ENCODE measurements around the gene GBE1. TPM values are rescaled to one million over a fixed set of nuclear protein-coding genes. Genes with fewer than 3 reads are reported as not detected.
"Not testable (repeated sequence)": the region's sequence is repeated elsewhere in the genome, so short reads cannot be mapped to it uniquely, and the experiment has no call there.

The GBE1 gene
- total RNA-seq, 2 experiments from 2014 or later = 3.7 to 4.4 TPM

DNA sequence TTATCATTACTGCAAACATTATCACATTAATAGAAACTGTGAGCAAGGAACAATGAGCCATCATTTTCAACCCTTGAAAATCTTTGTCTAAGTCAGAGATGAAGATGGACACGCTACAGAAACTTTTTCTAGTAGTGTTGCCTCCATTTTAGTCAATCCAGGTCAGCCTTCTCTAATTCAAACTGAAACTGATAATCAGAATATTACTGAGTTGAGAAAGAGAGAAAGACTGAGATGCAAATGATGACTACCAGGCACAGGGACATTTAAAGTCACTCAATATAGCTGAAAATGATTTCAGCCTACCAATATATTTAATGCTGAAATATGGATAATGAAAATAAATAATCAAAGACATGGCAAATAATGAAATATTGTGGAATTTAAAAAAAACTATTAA is 261.4 kb downstream of the GBE1 start:
- CTCF ChIA-PET = no interaction called here
- intact Hi-C loops (cut with DNase I, micrococcal nuclease) = no loop called here
- no peak for ATAC-seq (ENCODE audit: poor library complexity)

DNA sequence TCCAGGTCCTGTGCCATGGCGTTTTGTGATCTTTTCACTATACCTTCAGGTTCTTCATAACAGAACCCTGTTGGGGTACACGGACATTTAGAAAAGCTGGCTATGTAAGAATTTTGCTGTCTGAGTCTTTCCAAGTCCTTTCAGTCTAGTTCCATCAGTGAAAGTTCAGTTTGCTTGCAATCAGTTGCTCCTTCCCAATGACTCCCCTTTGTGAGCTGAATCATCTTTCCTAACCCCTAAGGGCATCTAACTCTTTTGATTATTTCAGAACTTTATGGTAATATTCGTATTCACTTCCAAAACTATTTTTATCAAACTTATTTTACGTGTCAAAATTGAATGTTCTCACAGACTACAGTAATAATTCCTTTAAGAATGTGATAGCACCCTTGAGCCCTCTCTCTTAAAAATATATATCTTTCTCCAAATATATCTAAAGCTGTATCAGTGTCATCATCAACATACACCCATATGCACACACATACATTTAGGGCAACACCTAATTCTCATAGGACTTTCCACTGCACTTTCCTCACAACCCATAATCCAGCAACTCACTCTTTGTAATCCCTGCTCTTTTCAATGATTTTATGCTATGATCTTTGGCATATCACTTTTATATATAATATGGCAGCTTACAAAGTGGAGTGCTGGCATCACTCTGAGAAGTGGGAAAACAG is 263.7 kb downstream of the GBE1 start:
- H3K4me1 Mint-ChIP-seq (ENCODE audit: low read depth) = no peaks in the 10 kb centered on the region
- no peaks in the 10 kb centered on the region for H3K9me3 ChIP-seq (ENCODE audit: control insufficient read depth in 1 of 2, insufficient read depth in 1 of 2, low read length in 2 of 2)
- no peaks in the 10 kb centered on the region for H3K36me3 Mint-ChIP-seq (ENCODE audit: low read depth)
- no peak for DNase-seq
- no peak overlapping the region for H3K4me3 Mint-ChIP-seq
- TF ChIP-seq CTCF (IDR thresholded peaks at IDR 0.05) = no peak
- no peak overlapping the region for H3K27ac Mint-ChIP-seq
- intact Hi-C loops (cut with DNase I, micrococcal nuclease) = no loop called here
- ATAC-seq (ENCODE audit: poor library complexity) = no peak
- H3K36me3 ChIP-seq (ENCODE audit: insufficient read depth, low read length) = no peaks in the 10 kb centered on the region
- H3K27me3 Mint-ChIP-seq = no peaks in the 10 kb centered on the region
- no peaks in the 10 kb centered on the region for H3K4me1 ChIP-seq (ENCODE audit: insufficient read depth, low read length)
- ChIA-PET POLR2A (no interaction called here), CTCF (no interaction called here)
- H3K4me3 ChIP-seq (ENCODE audit: low read length) = no peak overlapping the region
- no peaks in the 10 kb centered on the region for H3K27me3 ChIP-seq (ENCODE audit: control insufficient read depth in 1 of 2, insufficient read depth in 2 of 2, low read length in 2 of 2)
- H3K9me3 Mint-ChIP-seq = no peaks in the 10 kb centered on the region
- H3K27ac ChIP-seq (ENCODE audit: low read depth in 1 of 2, low read length in 2 of 2) = no peak overlapping the region

More for the DNA sequence above, 261.4 kb downstream of the GBE1 start:
- no peaks in the 10 kb centered on the region for H3K36me3 Mint-ChIP-seq (ENCODE audit: low read depth)
- H3K9me3 Mint-ChIP-seq = no peaks in the 10 kb centered on the region
- H3K4me1 Mint-ChIP-seq (ENCODE audit: low read depth) = no peaks in the 10 kb centered on the region
- no peak for TF ChIP-seq CTCF (IDR thresholded peaks at IDR 0.05)
- Histone ChIP-seq H3K4me1 (ENCODE audit: insufficient read depth, low read length) (no peaks in the 10 kb centered on the region), H3K27me3 (ENCODE audit: control insufficient read depth in 1 of 2, insufficient read depth in 2 of 2, low read length in 2 of 2) (no peaks in the 10 kb centered on the region), H3K9me3 (ENCODE audit: control insufficient read depth in 1 of 2, insufficient read depth in 1 of 2, low read length in 2 of 2) (no peaks in the 10 kb centered on the region), H3K27ac (ENCODE audit: low read depth in 1 of 2, low read length in 2 of 2) (no peak overlapping the region), H3K36me3 (ENCODE audit: insufficient read depth, low read length) (no peaks in the 10 kb centered on the region), H3K4me3 (ENCODE audit: low read length) (no peak overlapping the region)
- H3K27me3 Mint-ChIP-seq = no peaks in the 10 kb centered on the region
- no peak overlapping the region for H3K27ac Mint-ChIP-seq
- DNase-seq = no peak
- no peak overlapping the region for H3K4me3 Mint-ChIP-seq
- POLR2A ChIA-PET = no interaction called here

- H3K4me1 ChIP-seq (ENCODE audit: insufficient read depth, low read length) = no peaks in the 10 kb centered on the region
- DNase-seq (no peak), ATAC-seq (ENCODE audit: poor library complexity) (no peak)
- CTCF ChIA-PET = no interaction called here
- no peaks in the 10 kb centered on the region for H3K9me3 Mint-ChIP-seq
- no peak overlapping the region for H3K27ac Mint-ChIP-seq
- no peak for TF ChIP-seq CTCF (IDR thresholded peaks at IDR 0.05)
- no peak overlapping the region for H3K4me3 ChIP-seq (ENCODE audit: low read length)
- H3K27me3 Mint-ChIP-seq = no peaks in the 10 kb centered on the region
- no peaks in the 10 kb centered on the region for H3K27me3 ChIP-seq (ENCODE audit: control insufficient read depth in 1 of 2, insufficient read depth in 2 of 2, low read length in 2 of 2)
- no peaks in the 10 kb centered on the region for H3K36me3 Mint-ChIP-seq (ENCODE audit: low read depth)
- POLR2A ChIA-PET = no interaction called here
- no peaks in the 10 kb centered on the region for H3K36me3 ChIP-seq (ENCODE audit: insufficient read depth, low read length)
- H3K27ac ChIP-seq (ENCODE audit: low read depth in 1 of 2, low read length in 2 of 2) = no peak overlapping the region
- no peaks in the 10 kb centered on the region for H3K9me3 ChIP-seq (ENCODE audit: control insufficient read depth in 1 of 2, insufficient read depth in 1 of 2, low read length in 2 of 2)
- H3K4me1 Mint-ChIP-seq (ENCODE audit: low read depth) = no peaks in the 10 kb centered on the region
- no peak overlapping the region for H3K4me3 Mint-ChIP-seq
- intact Hi-C loops (cut with DNase I, micrococcal nuclease) = no loop called here
Observed at GRCh38 chr3:81496407-81497104, 264.9 kb downstream of the GBE1 start.

DNA sequence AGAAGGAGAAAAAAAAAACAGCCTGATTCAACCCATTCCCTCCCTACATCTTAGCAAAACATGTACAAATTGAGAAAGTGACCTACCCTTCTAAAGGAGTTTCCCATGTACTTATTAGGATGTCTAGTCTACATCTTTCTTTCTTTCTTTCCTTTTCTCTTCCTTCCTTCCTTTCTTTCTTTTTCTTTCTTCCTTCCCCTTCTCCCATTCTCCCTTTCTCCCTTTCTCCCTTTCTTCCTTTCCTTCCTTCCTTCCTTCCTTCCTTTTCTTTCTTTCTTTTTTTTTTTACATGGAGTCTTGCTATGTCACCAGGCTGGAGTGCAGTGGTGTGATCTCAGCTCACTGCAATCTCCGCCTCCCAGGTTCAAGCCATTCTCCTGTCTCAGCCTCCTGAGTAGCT is 269.0 kb downstream of the GBE1 start:
- H3K27ac ChIP-seq (ENCODE audit: low read depth in 1 of 2, low read length in 2 of 2); H3K4me1 Mint-ChIP-seq (ENCODE audit: low read depth); H3K4me3 Mint-ChIP-seq; DNase-seq; H3K9me3 Mint-ChIP-seq; H3K4me1 ChIP-seq (ENCODE audit: insufficient read depth, low read length); H3K9me3 ChIP-seq (ENCODE audit: control insufficient read depth in 1 of 2, insufficient read depth in 1 of 2, low read length in 2 of 2); H3K36me3 ChIP-seq (ENCODE audit: insufficient read depth, low read length); CTCF ChIA-PET; H3K36me3 Mint-ChIP-seq (ENCODE audit: low read depth); H3K4me3 ChIP-seq (ENCODE audit: low read length); POLR2A ChIA-PET; intact Hi-C loops (cut with DNase I, micrococcal nuclease); H3K27ac Mint-ChIP-seq; H3K27me3 ChIP-seq (ENCODE audit: control insufficient read depth in 1 of 2, insufficient read depth in 2 of 2, low read length in 2 of 2); ATAC-seq (ENCODE audit: poor library complexity); H3K27me3 Mint-ChIP-seq: not testable (repeated sequence)
